GM12878 (cell line): ENCODE results near the gene PLXND1.

Source experiments
- CBFB ChIP-seq: IDR thresholded peaks from 2 replicates; pipeline ENCODE4 v1.6.1; 2016; ENCODE audit warnings: antibody characterized with exemption, low read depth
- CTCF ChIP-seq, 3 experiments: IDR thresholded peaks in 2 of 3; conservative IDR thresholded peaks in 1 of 3; 2 replicates each; pipeline ENCODE4 v1.5.1; 2011; ENCODE audit warnings: low read depth in 3 of 3, low read length in 3 of 3, mild to moderate bottlenecking in 3 of 3, control low read depth in 2 of 3, moderate library complexity in 2 of 3, inconsistent platforms in 1 of 3, mixed read lengths in 1 of 3; ENCODE audit not compliant: control insufficient read depth in 2 of 3, insufficient read depth in 1 of 3; ENCODE audit errors: extremely low read depth in 1 of 3
- EED ChIP-seq: sonication (generic); IDR thresholded peaks from 2 replicates; pipeline ENCODE4 v1.6.1; 2016; ENCODE audit warnings: antibody characterized with exemption, low read depth
- JUNB ChIP-seq: IDR thresholded peaks from 2 replicates; pipeline ENCODE4 v1.6.1; 2016; ENCODE audit warnings: antibody characterized with exemption, mild to moderate bottlenecking
- POLR2A ChIP-seq: IDR thresholded peaks from 2 replicates; pipeline ENCODE4 v1.6.1; 2011; ENCODE audit warnings: low read depth, mild to moderate bottlenecking, low read length
- POLR2AphosphoS5 ChIP-seq: IDR thresholded peaks from 2 replicates; pipeline ENCODE4 v1.6.1; 2011; ENCODE audit warnings: mild to moderate bottlenecking, low read length, inconsistent platforms

- TF ChIP-seq CTCF (IDR thresholded peaks at IDR 0.05 in 2 of 3, conservative IDR thresholded peaks at IDR 0.05 in 1 of 3; ENCODE audit: control insufficient read depth in 2 of 3, extremely low read depth in 1 of 3, insufficient read depth in 1 of 3, low read depth in 3 of 3, low read length in 3 of 3) (no peak), POLR2A (no peak), POLR2AphosphoS5 (no peak), JUNB (no peak), EED (no peak), CBFB (no peak)
These were observed 46.1 kb downstream of the PLXND1 start for GRCh38 chr3:129560269-129560787.
